Heart left ventricle (tissue), 13 donors: ENCODE results near the gene CYSRT1.

Source experiments
- POLR2A ChIP-seq, 2 donors: fragments of 450-650 bp; IDR thresholded peaks; one replicate each; pipeline ENCODE4 v1.6.1; 2017; ENCODE audit warnings: antibody characterized with exemption in 2 of 2, mild to moderate bottlenecking in 2 of 2, moderate library complexity in 2 of 2
- TF ChIP-seq, protein P1 (sequence below), 12 donors: fragments of 200-600 bp; sonication (generic) in 4 of 12; IDR thresholded peaks; one replicate each; pipeline versions ENCODE4 v1.5.0 to v1.8.0; 2018 to 2022; ENCODE audit warnings: antibody characterized with exemption in 12 of 12, mild to moderate bottlenecking in 5 of 12
- donor health status: ischemic (EF 13 %, LVEDD 7.1; RV severe dilation, severe dysfunction).
- donor health status: DM: no; HTN: yes; CAD: no.
- donor health status: DM: no; HTN: no; CAD: no.
- donor health status: ischemic (EF 25% LVEDD 6.9; RV normal size, moderate dysfunction).
- donor health status: ischemic (EF 25% LVEDD 5.7; RV mildly dilated, moderate dysfunction).
- donor health status: ischemic (EF 35%, LVEDD 5.7; RV mildly dilated, moderate dysfunction).
- donor health status: nonischemic (EF 11% LVEDD 7.7; RV severe dilation, severe dysfunction).
- donor health status: DM: yes; HTN: yes; CAD: no.
- donor health status: PGD.
- donor health status: ischemic (EF 29% LVEDD 5.4; RV normal size, mild dysfunction).
- donor health status: nonischemic (EF 23%, LVEDD 6.1; RV moderate dilation, normal function).

GRCh38 chr9:137198051-137198901, 26.7 kb upstream of the CYSRT1 start:
- TF ChIP-seq, protein P1, sequence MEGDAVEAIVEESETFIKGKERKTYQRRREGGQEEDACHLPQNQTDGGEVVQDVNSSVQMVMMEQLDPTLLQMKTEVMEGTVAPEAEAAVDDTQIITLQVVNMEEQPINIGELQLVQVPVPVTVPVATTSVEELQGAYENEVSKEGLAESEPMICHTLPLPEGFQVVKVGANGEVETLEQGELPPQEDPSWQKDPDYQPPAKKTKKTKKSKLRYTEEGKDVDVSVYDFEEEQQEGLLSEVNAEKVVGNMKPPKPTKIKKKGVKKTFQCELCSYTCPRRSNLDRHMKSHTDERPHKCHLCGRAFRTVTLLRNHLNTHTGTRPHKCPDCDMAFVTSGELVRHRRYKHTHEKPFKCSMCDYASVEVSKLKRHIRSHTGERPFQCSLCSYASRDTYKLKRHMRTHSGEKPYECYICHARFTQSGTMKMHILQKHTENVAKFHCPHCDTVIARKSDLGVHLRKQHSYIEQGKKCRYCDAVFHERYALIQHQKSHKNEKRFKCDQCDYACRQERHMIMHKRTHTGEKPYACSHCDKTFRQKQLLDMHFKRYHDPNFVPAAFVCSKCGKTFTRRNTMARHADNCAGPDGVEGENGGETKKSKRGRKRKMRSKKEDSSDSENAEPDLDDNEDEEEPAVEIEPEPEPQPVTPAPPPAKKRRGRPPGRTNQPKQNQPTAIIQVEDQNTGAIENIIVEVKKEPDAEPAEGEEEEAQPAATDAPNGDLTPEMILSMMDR (IDR thresholded peaks at IDR 0.05): no peak
- no peak for TF ChIP-seq POLR2A (IDR thresholded peaks at IDR 0.05)
